ENCODE results near the gene WTIP.
"Not testable (repeated sequence)": the region's sequence is repeated elsewhere in the genome, so short reads cannot be mapped to it uniquely, and the experiment has no call there.

Gene WTIP

GRCh38 chr19:34480971-34481841, at the start of gene WTIP:
TSS of gene WTIP (plus strand) at chr19:34481758. CDS start at chr19:34481975, 217 bp downstream.
- peak within 1 kb of the TSS; percentile 79 for H3K9ac ChIP-seq (ENCODE audit: low read length)
- peak within 1 kb of the TSS; percentile 69; the same call in 1 of the 2 replicates for H3K27ac ChIP-seq (ENCODE audit: low read depth, low read length)

GRCh38 chr19:34432797-34433196, 48.8 kb upstream of the WTIP start:
- Histone ChIP-seq H3K9ac (ENCODE audit: low read length) (no peak overlapping the region), H3K27me3 (ENCODE audit: control insufficient read depth, insufficient read depth, low read length) (no peaks in the 10 kb centered on the region), H3K27ac (ENCODE audit: low read depth, low read length) (no peak overlapping the region), H3K4me3 (ENCODE audit: low read depth, low read length) (no peak overlapping the region), H3K9me3 (ENCODE audit: control insufficient read depth, insufficient read depth, low read depth, low read length) (no peaks in the 10 kb centered on the region), H3K4me1 (ENCODE audit: control insufficient read depth, insufficient read depth, low read length) (peaks cover 5% of the 10 kb centered on the region; the same call in 1 of the 2 replicates), H3K36me3 (ENCODE audit: control insufficient read depth, insufficient read depth, low read length) (peaks cover 66% of the 10 kb centered on the region)

More at GRCh38 chr19:34480971-34481841, at the start of gene WTIP:
- Histone ChIP-seq H3K9me3 (ENCODE audit: control insufficient read depth, insufficient read depth, low read depth, low read length) (peaks cover 4% of the 10 kb centered on the region; the same call in 1 of the 2 replicates), H3K27me3 (ENCODE audit: control insufficient read depth, insufficient read depth, low read length) (peaks cover 19% of the 10 kb centered on the region), H3K4me1 (ENCODE audit: control insufficient read depth, insufficient read depth, low read length) (peaks cover 17% of the 10 kb centered on the region), H3K4me3 (ENCODE audit: low read depth, low read length) (peak within 1 kb of the TSS; percentile 95), H3K36me3 (ENCODE audit: control insufficient read depth, insufficient read depth, low read length) (no peaks in the 10 kb centered on the region)

- no peak overlapping the region for H3K9ac ChIP-seq (ENCODE audit: low read length)
- H3K36me3 ChIP-seq (ENCODE audit: control insufficient read depth, insufficient read depth, low read length): peaks cover 90% of the 10 kb centered on the region
- H3K9me3 ChIP-seq (ENCODE audit: control insufficient read depth, insufficient read depth, low read depth, low read length): no peaks in the 10 kb centered on the region
- H3K27ac ChIP-seq (ENCODE audit: low read depth, low read length): no peak overlapping the region
- H3K4me3 ChIP-seq (ENCODE audit: low read depth, low read length): no peak overlapping the region
- H3K4me1 ChIP-seq (ENCODE audit: control insufficient read depth, insufficient read depth, low read length): no peaks in the 10 kb centered on the region
- no peaks in the 10 kb centered on the region for H3K27me3 ChIP-seq (ENCODE audit: control insufficient read depth, insufficient read depth, low read length)
These were observed 44.8 kb upstream of the WTIP start for GRCh38 chr19:34436716-34437115.

- no peak overlapping the region for H3K4me3 ChIP-seq (ENCODE audit: low read depth, low read length)
- no peaks in the 10 kb centered on the region for H3K4me1 ChIP-seq (ENCODE audit: control insufficient read depth, insufficient read depth, low read length)
- H3K9ac ChIP-seq (ENCODE audit: low read length): no peak overlapping the region
- H3K27me3 ChIP-seq (ENCODE audit: control insufficient read depth, insufficient read depth, low read length): no peaks in the 10 kb centered on the region
- no peak overlapping the region for H3K27ac ChIP-seq (ENCODE audit: low read depth, low read length)
- H3K9me3 ChIP-seq (ENCODE audit: control insufficient read depth, insufficient read depth, low read depth, low read length): no peaks in the 10 kb centered on the region
- peaks cover 95% of the 10 kb centered on the region for H3K36me3 ChIP-seq (ENCODE audit: control insufficient read depth, insufficient read depth, low read length)
These were observed 33.4 kb upstream of the WTIP start for GRCh38 chr19:34448191-34448590.

- H3K36me3 ChIP-seq (ENCODE audit: control insufficient read depth, insufficient read depth, low read length): peaks cover 92% of the 10 kb centered on the region
- H3K27ac ChIP-seq (ENCODE audit: low read depth, low read length): no peak overlapping the region
- H3K4me1 ChIP-seq (ENCODE audit: control insufficient read depth, insufficient read depth, low read length): no peaks in the 10 kb centered on the region
- no peak overlapping the region for H3K9ac ChIP-seq (ENCODE audit: low read length)
- H3K27me3 ChIP-seq (ENCODE audit: control insufficient read depth, insufficient read depth, low read length): no peaks in the 10 kb centered on the region
- H3K4me3 ChIP-seq (ENCODE audit: low read depth, low read length): no peak overlapping the region
- no peaks in the 10 kb centered on the region for H3K9me3 ChIP-seq (ENCODE audit: control insufficient read depth, insufficient read depth, low read depth, low read length)
These were observed 28.8 kb upstream of the WTIP start for GRCh38 chr19:34452723-34453122.

GRCh38 chr19:34454091-34454490, 27.5 kb upstream of the WTIP start:
- H3K9ac ChIP-seq (ENCODE audit: low read length): no peak overlapping the region
- no peak overlapping the region for H3K27ac ChIP-seq (ENCODE audit: low read depth, low read length)
- H3K4me3 ChIP-seq (ENCODE audit: low read depth, low read length): no peak overlapping the region
- no peaks in the 10 kb centered on the region for H3K4me1 ChIP-seq (ENCODE audit: control insufficient read depth, insufficient read depth, low read length)
- H3K36me3 ChIP-seq (ENCODE audit: control insufficient read depth, insufficient read depth, low read length): peaks cover 90% of the 10 kb centered on the region
- no peaks in the 10 kb centered on the region for H3K27me3 ChIP-seq (ENCODE audit: control insufficient read depth, insufficient read depth, low read length)
- no peaks in the 10 kb centered on the region for H3K9me3 ChIP-seq (ENCODE audit: control insufficient read depth, insufficient read depth, low read depth, low read length)

GRCh38 chr19:34454685-34455084, 26.9 kb upstream of the WTIP start:
- H3K27me3 ChIP-seq (ENCODE audit: control insufficient read depth, insufficient read depth, low read length): no peaks in the 10 kb centered on the region
- no peak overlapping the region for H3K4me3 ChIP-seq (ENCODE audit: low read depth, low read length)
- peaks cover 90% of the 10 kb centered on the region for H3K36me3 ChIP-seq (ENCODE audit: control insufficient read depth, insufficient read depth, low read length)
- no peak overlapping the region for H3K27ac ChIP-seq (ENCODE audit: low read depth, low read length)
- no peak overlapping the region for H3K9ac ChIP-seq (ENCODE audit: low read length)
- no peaks in the 10 kb centered on the region for H3K9me3 ChIP-seq (ENCODE audit: control insufficient read depth, insufficient read depth, low read depth, low read length)
- no peaks in the 10 kb centered on the region for H3K4me1 ChIP-seq (ENCODE audit: control insufficient read depth, insufficient read depth, low read length)

GRCh38 chr19:34455783-34456480, 25.6 kb upstream of the WTIP start:
- H3K4me3 ChIP-seq (ENCODE audit: low read depth, low read length); H3K4me1 ChIP-seq (ENCODE audit: control insufficient read depth, insufficient read depth, low read length); H3K27ac ChIP-seq (ENCODE audit: low read depth, low read length); H3K27me3 ChIP-seq (ENCODE audit: control insufficient read depth, insufficient read depth, low read length); H3K9ac ChIP-seq (ENCODE audit: low read length); H3K9me3 ChIP-seq (ENCODE audit: control insufficient read depth, insufficient read depth, low read depth, low read length): not testable (repeated sequence)
- H3K36me3 ChIP-seq (ENCODE audit: control insufficient read depth, insufficient read depth, low read length): peaks cover 90% of the 10 kb centered on the region

GRCh38 chr19:34457446-34457845, 24.1 kb upstream of the WTIP start:
- H3K27ac ChIP-seq (ENCODE audit: low read depth, low read length): no peak overlapping the region
- H3K27me3 ChIP-seq (ENCODE audit: control insufficient read depth, insufficient read depth, low read length): no peaks in the 10 kb centered on the region
- no peak overlapping the region for H3K9ac ChIP-seq (ENCODE audit: low read length)
- H3K4me3 ChIP-seq (ENCODE audit: low read depth, low read length): no peak overlapping the region
- H3K9me3 ChIP-seq (ENCODE audit: control insufficient read depth, insufficient read depth, low read depth, low read length): no peaks in the 10 kb centered on the region
- no peaks in the 10 kb centered on the region for H3K4me1 ChIP-seq (ENCODE audit: control insufficient read depth, insufficient read depth, low read length)
- H3K36me3 ChIP-seq (ENCODE audit: control insufficient read depth, insufficient read depth, low read length): peaks cover 92% of the 10 kb centered on the region

- H3K9ac ChIP-seq (ENCODE audit: low read length): no peak overlapping the region
- H3K36me3 ChIP-seq (ENCODE audit: control insufficient read depth, insufficient read depth, low read length): peaks cover 92% of the 10 kb centered on the region
- H3K4me3 ChIP-seq (ENCODE audit: low read depth, low read length): no peak overlapping the region
- H3K27me3 ChIP-seq (ENCODE audit: control insufficient read depth, insufficient read depth, low read length): no peaks in the 10 kb centered on the region
- H3K4me1 ChIP-seq (ENCODE audit: control insufficient read depth, insufficient read depth, low read length): no peaks in the 10 kb centered on the region
- H3K9me3 ChIP-seq (ENCODE audit: control insufficient read depth, insufficient read depth, low read depth, low read length): no peaks in the 10 kb centered on the region
- H3K27ac ChIP-seq (ENCODE audit: low read depth, low read length): no peak overlapping the region
These were observed 22.9 kb upstream of the WTIP start for GRCh38 chr19:34458677-34459076.

GRCh38 chr19:34459614-34460013, 21.9 kb upstream of the WTIP start:
- Histone ChIP-seq H3K4me1 (ENCODE audit: control insufficient read depth, insufficient read depth, low read length) (no peaks in the 10 kb centered on the region), H3K36me3 (ENCODE audit: control insufficient read depth, insufficient read depth, low read length) (peaks cover 92% of the 10 kb centered on the region), H3K4me3 (ENCODE audit: low read depth, low read length) (no peak overlapping the region), H3K27me3 (ENCODE audit: control insufficient read depth, insufficient read depth, low read length) (no peaks in the 10 kb centered on the region), H3K27ac (ENCODE audit: low read depth, low read length) (no peak overlapping the region), H3K9me3 (ENCODE audit: control insufficient read depth, insufficient read depth, low read depth, low read length) (no peaks in the 10 kb centered on the region), H3K9ac (ENCODE audit: low read length) (no peak overlapping the region)

Data from HUES6 (cell line).